ENCODE measurements around the gene PIF1. TPM values are rescaled to one million over a fixed set of nuclear protein-coding genes. Genes with fewer than 3 reads are reported as not detected.

The PIF1 gene
- 4.5 and 5.0 TPM in 2 replicates for total RNA-seq

DNA sequence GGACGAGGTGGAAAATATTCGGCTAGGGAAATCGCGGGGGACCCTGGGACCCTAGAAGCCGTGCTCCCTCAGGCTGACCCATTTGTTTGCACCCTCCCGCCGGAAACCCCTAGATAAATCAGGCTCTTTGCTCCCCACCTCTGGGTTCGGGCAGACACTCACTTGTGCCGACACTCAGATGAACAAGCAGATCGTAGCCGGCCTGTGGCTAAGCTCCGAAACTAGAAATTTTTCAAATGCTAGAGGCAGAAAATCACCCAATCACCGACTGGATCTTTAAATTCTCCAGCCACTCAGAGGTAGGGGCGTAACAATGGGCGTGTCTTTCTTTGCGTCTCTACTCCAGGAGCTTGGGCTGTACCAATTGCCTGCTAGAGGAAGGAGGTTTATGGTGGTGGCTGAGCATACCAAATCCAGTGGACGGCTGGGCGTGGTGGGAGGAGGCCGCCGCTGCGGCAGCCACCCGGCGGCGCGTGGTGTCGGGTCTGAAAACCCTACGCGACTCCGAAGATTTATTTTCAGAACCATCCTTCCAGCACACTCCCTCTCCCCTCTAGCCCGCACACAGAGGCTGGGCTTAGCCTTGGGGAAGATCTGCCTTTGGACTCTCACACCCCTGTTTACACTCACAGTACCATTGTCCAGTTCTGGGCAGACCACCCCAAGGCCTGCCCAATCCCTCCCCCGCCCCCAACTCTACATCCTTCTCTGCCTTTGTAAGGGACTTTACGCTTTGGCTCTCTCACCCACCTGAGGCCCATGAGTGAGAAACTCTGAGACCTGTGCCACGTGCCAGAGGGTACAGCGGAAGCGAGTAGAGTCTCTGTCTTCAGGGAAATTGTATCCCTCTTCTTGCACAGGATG, at the start of gene PIF1:
Gene PIF1, minus strand, starts transcription at position 217 of the 864 bp plus-strand sequence. CDS start 1,312 bp downstream, outside the sequence.

GRCh38 chr15:64841344-64842095, 16.1 kb upstream of the PIF1 start, which contains the start of gene PLEKHO2:
Gene PLEKHO2, plus strand, starts transcription at chr15:64841915. Its CDS starts 102 bp downstream, at chr15:64842017.

DNA sequence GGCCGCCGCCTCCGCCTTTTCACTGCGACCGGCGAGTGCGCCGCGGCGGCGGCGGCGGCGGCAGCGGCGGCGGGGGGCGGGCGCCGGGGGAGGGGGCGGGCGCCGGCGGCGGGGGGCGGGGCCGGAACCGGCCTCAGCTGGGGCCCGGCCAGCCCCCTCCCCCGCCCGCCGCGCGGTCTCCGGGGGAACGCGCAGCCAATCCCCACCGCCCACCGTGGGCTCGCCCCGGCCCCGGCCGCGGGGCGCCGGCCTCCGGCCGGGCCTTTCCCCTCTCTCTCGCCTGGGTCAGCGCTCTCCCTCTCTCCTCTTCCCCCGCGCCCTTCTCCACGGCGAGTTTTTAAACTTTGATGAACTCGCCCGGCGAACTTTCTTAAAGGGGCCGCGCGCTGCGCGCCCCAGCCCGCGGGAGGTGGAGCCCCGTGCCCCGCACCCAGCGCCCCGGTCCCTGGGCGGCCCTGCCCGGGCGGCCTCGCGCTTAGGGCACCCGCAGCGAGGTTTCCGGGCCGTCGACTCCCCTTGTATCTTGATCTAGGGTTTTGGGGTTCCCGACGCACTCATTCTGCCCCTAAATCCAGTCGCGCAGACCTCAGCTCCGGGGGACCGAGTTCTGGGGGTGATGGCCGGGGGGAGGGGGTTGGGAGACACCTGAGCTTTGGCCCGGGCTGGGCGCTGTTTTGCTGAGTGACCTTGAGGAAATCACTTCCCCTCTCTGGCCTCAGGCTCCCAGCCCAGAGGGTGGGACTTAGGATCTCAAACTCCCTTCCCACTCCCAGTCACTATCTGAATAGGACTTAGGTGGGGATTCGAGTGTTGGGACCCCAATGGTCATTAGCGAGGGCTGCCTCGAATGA, 49.7 kb downstream of the PIF1 start, which contains the start of gene RBPMS2:
Gene RBPMS2, minus strand, starts transcription at position 39 of the 851 bp plus-strand sequence. CDS start 270 bp downstream, outside the sequence.

Other genes with a start within 250 kb of the PIF1 start
- gene RBPMS2, start 50.1 kb downstream of the PIF1 start, total RNA-seq, result 0.35 and 0.94 TPM in 2 replicates
- gene PLEKHO2, start 16.3 kb upstream of the PIF1 start, total RNA-seq, result 46.1 and 56.9 TPM in 2 replicates
- gene ANKDD1A, start 86.3 kb upstream of the PIF1 start, total RNA-seq, result 2.0 and 11.7 TPM in 2 replicates
- 86.4 and 95.7 TPM in 2 replicates for gene SPG21, start 164.3 kb upstream of the PIF1 start, total RNA-seq
- 17.2 and 26.0 TPM in 2 replicates for gene MTFMT, start 204.0 kb upstream of the PIF1 start, total RNA-seq
- gene SLC51B, start 219.7 kb upstream of the PIF1 start, total RNA-seq, result not detected in 2 replicates
- gene RASL12, start 242.3 kb upstream of the PIF1 start, total RNA-seq, result 2.2 and 4.7 TPM in 2 replicates

All from pericardium fibroblast (primary cell).